H9 (cell line): Measurements from ENCODE around the gene STK24. TPM values are rescaled to one million over a fixed set of nuclear protein-coding genes. Genes with fewer than 3 reads are reported as not detected.

Source experiments
- DNase-seq: peaks from one replicate; pipeline ENCODE4 v3.0.0-alpha.2; 2017
- H2AFZ ChIP-seq: one replicate; pipeline ENCODE4 v1.6.1; 2013; ENCODE audit warnings: mild to moderate bottlenecking, low read length, control low read depth, moderate library complexity
- H2AK5ac ChIP-seq: 2 replicates; pipeline ENCODE4 v1.6.1; 2013; ENCODE audit warnings: low read length, control low read depth, mixed read lengths; ENCODE audit not compliant: insufficient read length
- H2BK120ac ChIP-seq: one replicate; pipeline ENCODE4 v1.6.1; 2013; ENCODE audit warnings: low read depth, mild to moderate bottlenecking, low read length, control low read depth, inconsistent platforms; ENCODE audit not compliant: poor library complexity, severe bottlenecking
- H2BK12ac ChIP-seq: 2 replicates; pipeline ENCODE4 v1.6.1; 2013; ENCODE audit warnings: low read length, control low read depth, mixed read lengths, low read depth; ENCODE audit not compliant: insufficient read length
- H2BK15ac ChIP-seq: 2 replicates; pipeline ENCODE4 v1.6.1; 2013; ENCODE audit warnings: low read depth, low read length, control low read depth
- H2BK20ac ChIP-seq: one replicate; pipeline ENCODE4 v1.6.1; 2013; ENCODE audit warnings: low read depth, mild to moderate bottlenecking, low read length, control low read depth, inconsistent platforms; ENCODE audit not compliant: poor library complexity, severe bottlenecking
- H2BK5ac ChIP-seq: 2 replicates; pipeline ENCODE4 v1.6.1; 2013; ENCODE audit warnings: low read length, control low read depth, mixed read lengths; ENCODE audit not compliant: insufficient read length
- H3K14ac ChIP-seq: 2 replicates; pipeline ENCODE4 v1.6.1; 2013; ENCODE audit warnings: low read length, control low read depth; ENCODE audit not compliant: insufficient read depth
- H3K18ac ChIP-seq: 2 replicates; pipeline ENCODE4 v1.6.1; 2013; ENCODE audit warnings: low read depth, mild to moderate bottlenecking, mixed read lengths, low read length, control low read depth; ENCODE audit not compliant: insufficient read length
- H3K23ac ChIP-seq: 2 replicates; pipeline ENCODE4 v1.6.1; 2013; ENCODE audit warnings: low read length, control low read depth, mixed read lengths, low read depth; ENCODE audit not compliant: insufficient read length
- H3K23me2 ChIP-seq: 2 replicates; pipeline ENCODE4 v1.6.1; 2013; ENCODE audit warnings: low read depth, mild to moderate bottlenecking, mixed read lengths, low read length, control low read depth; ENCODE audit not compliant: insufficient read length, poor library complexity, severe bottlenecking
- H3K27ac ChIP-seq: 2 replicates; pipeline ENCODE4 v1.5.1; 2013; ENCODE audit warnings: low read length, control low read depth, mixed read lengths, low read depth; ENCODE audit not compliant: insufficient read length
- H3K27me3 ChIP-seq: 2 replicates; pipeline ENCODE4 v1.6.1; 2013; ENCODE audit warnings: low read length, control low read depth, inconsistent platforms; ENCODE audit not compliant: insufficient read depth
- H3K4ac ChIP-seq: 2 replicates; pipeline ENCODE4 v1.6.1; 2013; ENCODE audit warnings: low read depth, mild to moderate bottlenecking, control low read depth, inconsistent platforms, low read length, moderate library complexity
- H3K4me1 ChIP-seq: 2 replicates; pipeline ENCODE4 v1.6.1; 2013; ENCODE audit warnings: low read length, control low read depth, inconsistent platforms; ENCODE audit not compliant: insufficient read depth
- H3K4me2 ChIP-seq: 2 replicates; pipeline ENCODE4 v1.6.1; 2013; ENCODE audit warnings: low read length, control low read depth, mixed read lengths; ENCODE audit not compliant: insufficient read length, insufficient read depth
- H3K56ac ChIP-seq: 2 replicates; pipeline ENCODE4 v1.6.1; 2013; ENCODE audit warnings: low read depth, mild to moderate bottlenecking, mixed read lengths, low read length, control low read depth; ENCODE audit not compliant: insufficient read length
- H3K79me1 ChIP-seq: 2 replicates; pipeline ENCODE4 v1.6.1; 2013; ENCODE audit warnings: low read depth, mild to moderate bottlenecking, moderate library complexity, low read length, control low read depth, inconsistent platforms; ENCODE audit not compliant: insufficient read depth, poor library complexity, severe bottlenecking
- H3K79me2 ChIP-seq: 2 replicates; pipeline ENCODE4 v1.6.1; 2013; ENCODE audit warnings: low read length, control low read depth, inconsistent platforms; ENCODE audit not compliant: insufficient read depth
- H3K9ac ChIP-seq: 2 replicates; pipeline ENCODE4 v1.6.1; 2013; ENCODE audit warnings: low read length, control low read depth, mixed read lengths; ENCODE audit not compliant: insufficient read length; ENCODE audit errors: extremely low read depth
- H3K9me3 ChIP-seq: one replicate; pipeline ENCODE4 v1.6.1; 2013; ENCODE audit warnings: low read depth, low read length, inconsistent platforms; ENCODE audit not compliant: control insufficient read depth
- H3T11ph ChIP-seq: one replicate; pipeline ENCODE4 v1.6.1; 2013; ENCODE audit warnings: mild to moderate bottlenecking, low read length, control low read depth, inconsistent platforms
- H4K20me1 ChIP-seq: one replicate; pipeline ENCODE4 v1.6.1; 2013; ENCODE audit not compliant: control insufficient read depth, insufficient read length, insufficient read depth
- H4K5ac ChIP-seq: 2 replicates; pipeline ENCODE4 v1.6.1; 2013; ENCODE audit warnings: low read depth, mild to moderate bottlenecking, mixed read lengths, low read length, control low read depth; ENCODE audit not compliant: insufficient read length
- H4K8ac ChIP-seq: replicated peaks from 2 replicates; pipeline ENCODE4 v1.6.1; 2013; ENCODE audit warnings: low read length, control low read depth, mixed read lengths, low read depth; ENCODE audit not compliant: insufficient read length
- H4K91ac ChIP-seq: 2 replicates; pipeline ENCODE4 v1.6.1; 2013; ENCODE audit warnings: low read depth, mild to moderate bottlenecking, moderate library complexity, mixed read lengths, low read length, control low read depth; ENCODE audit not compliant: insufficient read length
- H3K27ac Mint-ChIP-seq, 3 experiments: 2 replicates in 2 of 3; 3 replicates in 1 of 3; pipeline ENCODE4 v1.8.0; 2020 to 2021; ENCODE audit warnings: mixed read lengths in 3 of 3, mild to moderate bottlenecking in 1 of 3, moderate library complexity in 1 of 3
- H3K27me3 Mint-ChIP-seq: 2 replicates; pipeline ENCODE4 v1.8.0; 2021; ENCODE audit warnings: low read depth, mild to moderate bottlenecking, moderate library complexity, mixed read lengths
- H3K36me3 Mint-ChIP-seq, 3 experiments: 2 replicates in 2 of 3; 3 replicates in 1 of 3; pipeline ENCODE4 v1.8.0; 2020 to 2021; ENCODE audit warnings: low read depth in 3 of 3, mixed read lengths in 3 of 3; ENCODE audit not compliant: insufficient read depth in 1 of 3
- H3K4me1 Mint-ChIP-seq, 2 experiments: 2 replicates each; pipeline ENCODE4 v1.8.0; 2020; ENCODE audit warnings: mixed read lengths in 2 of 2
- H3K4me3 Mint-ChIP-seq, 2 experiments: 2 replicates in 1 of 2; 3 replicates in 1 of 2; pipeline ENCODE4 v1.8.0; 2020 to 2021; ENCODE audit warnings: mild to moderate bottlenecking in 2 of 2, mixed read lengths in 2 of 2, moderate library complexity in 1 of 2
- H3K9me3 Mint-ChIP-seq, 2 experiments: 2 replicates in 1 of 2; 3 replicates in 1 of 2; pipeline ENCODE4 v1.8.0; 2020; ENCODE audit warnings: mild to moderate bottlenecking in 2 of 2, mixed read lengths in 2 of 2, moderate library complexity in 1 of 2
- CTCF ChIP-seq: fragments of 200-600 bp; sonication (generic); conservative IDR thresholded peaks from 3 replicates; pipeline ENCODE4 v1.8.0; 2021; ENCODE audit warnings: antibody characterized with exemption, mild to moderate bottlenecking
- WGBS: extraction: QIAGEN DNeasy Blood & Tissue Kit; methylation state at CpG from one replicate; pipeline ENCODE4 v1.1.7; 2013; ENCODE audit warnings: missing lambda C conversion rate, low lambda C conversion rate, mixed read lengths; ENCODE audit not compliant: insufficient read length; ENCODE audit errors: extremely low coverage; 5-methylcytosine and 5-hydroxymethylcytosine counted together
- total RNA-seq: library from RNA; stranded (reverse); gene quantifications from 2 replicates; pipeline ENCODE4 v1.2.1, GENCODE V29; 2021

Gene STK24
- total RNA-seq, 1 experiment from 2014 or later, result 134 TPM

GRCh38 chr13:98479496-98480003 lies 97.4 kb downstream of the STK24 start:
- Histone ChIP-seq H3K4me1 (peaks cover 15% of the 10 kb centered on the region; the same call in 1 of the 2 replicates), H3K56ac (no peak overlapping the region), H3K9ac (no peak overlapping the region), H3K23ac (no peak overlapping the region), H2BK120ac (no peak overlapping the region), H3K79me1 (peaks cover 17% of the 10 kb centered on the region), H2AFZ (no peak overlapping the region), H4K91ac (no peak overlapping the region), H2BK5ac (no peak overlapping the region), H3K4ac (no peak overlapping the region), H3K79me2 (peaks cover 18% of the 10 kb centered on the region; the same call in 1 of the 2 replicates), H3K23me2 (no peaks in the 10 kb centered on the region), H4K8ac (no peak overlapping the region), H3K9me3 (no peaks in the 10 kb centered on the region), H3K18ac (no peak overlapping the region), H4K5ac (no peak overlapping the region), H2BK15ac (no peak overlapping the region), H3K27ac (no peak overlapping the region), H3K4me2 (no peak overlapping the region), H2BK20ac (no peak overlapping the region), H3K14ac (no peak overlapping the region), H2BK12ac (no peak overlapping the region), H2AK5ac (no peak overlapping the region), H3T11ph (no peak overlapping the region), H3K27me3 (no peaks in the 10 kb centered on the region), H4K20me1 (no peaks in the 10 kb centered on the region)
- Mint-ChIP-seq H3K27me3 (no peaks in the 10 kb centered on the region), H3K27ac (peak overlapping the region; percentile 19 to 62 (median 44); a peak in 5 of 7 replicates), H3K9me3 (no peaks in the 10 kb centered on the region), H3K4me1 (peaks cover 71 to 78% of the 10 kb centered on the region in 2 experiments), H3K4me3 (0 out of 5 replicates have a peak overlapping the region, but pooled peaks of 1 of the 2 experiments have one; percentile 35), H3K36me3 (peaks cover under 1 to 14% (median 9%) of the 10 kb centered on the region in 3 experiments; a peak in 6 of 7 replicates)
- WGBS, result no CpG with 5 or more reads among the region's 8 CpGs
- no peak for DNase-seq
- TF ChIP-seq CTCF, result no peak
